HepG2 (cell line): Measurements from ENCODE around the gene SDHD. TPM values are rescaled to one million over a fixed set of nuclear protein-coding genes. Genes with fewer than 3 reads are reported as not detected.
A peak's percentile ranks its signal among the peaks of the same experiment; 100 is the strongest.

Experiments
- ARNTL ChIP-seq: sonication (generic); formaldehyde crosslinking; IDR thresholded peaks from 2 replicates; pipeline ENCODE4 v1.4.0; 2020; ENCODE audit warnings: mild to moderate bottlenecking, missing genetic modification reagents
- CERS6 ChIP-seq: sonication (generic); formaldehyde crosslinking; IDR thresholded peaks from 2 replicates; pipeline ENCODE4 v1.5.0; 2020; ENCODE audit warnings: missing genetic modification reagents
- NAIF1 ChIP-seq: sonication (generic); formaldehyde crosslinking; IDR thresholded peaks from 2 replicates; pipeline ENCODE4 v1.5.0; 2020; ENCODE audit warnings: mild to moderate bottlenecking, missing genetic modification reagents, borderline replicate concordance
- PCBP1 ChIP-seq: fragments of 200-400 bp; formaldehyde crosslinking; IDR thresholded peaks from 2 replicates; pipeline ENCODE4 v1.6.1; 2017; ENCODE audit warnings: mild to moderate bottlenecking, low read depth, low read length, borderline replicate concordance
- RFX3 ChIP-seq: IDR thresholded peaks from 2 replicates; pipeline ENCODE4 v1.6.1; 2016; ENCODE audit warnings: missing biosample characterization, missing genetic modification reagents
- SP1 ChIP-seq, 2 experiments: fragments of 450-650 bp in 1 of 2; sonication (generic) in 1 of 2; formaldehyde crosslinking in 1 of 2; IDR thresholded peaks; 2 replicates each; pipeline versions ENCODE4 v1.4.0 to v1.6.1; 2016 to 2020; ENCODE audit warnings: missing genetic modification reagents in 1 of 2
- UBTF ChIP-seq: sonication (generic); formaldehyde crosslinking; IDR thresholded peaks from 2 replicates; pipeline ENCODE4 v1.4.0; 2020; ENCODE audit warnings: mild to moderate bottlenecking, missing genetic modification reagents
- ZNF280D ChIP-seq: sonication (generic); formaldehyde crosslinking; IDR thresholded peaks from 2 replicates; pipeline ENCODE4 v1.5.1; 2020; ENCODE audit warnings: mild to moderate bottlenecking, missing genetic modification reagents
- ZNF513 ChIP-seq: sonication (generic); formaldehyde crosslinking; conservative IDR thresholded peaks from 2 replicates; pipeline ENCODE4 v1.5.0; 2020; ENCODE audit warnings: missing genetic modification reagents
- ZNF878 ChIP-seq: sonication (generic); formaldehyde crosslinking; IDR thresholded peaks from 2 replicates; pipeline ENCODE4 v1.8.1; 2023; ENCODE audit warnings: mild to moderate bottlenecking, missing genetic modification reagents, moderate library complexity
- polyA plus RNA-seq, 8 experiments: library from polyadenylated mRNA; depleted of rRNA in 3 of 8; stranded (reverse) in 7 of 8; unstranded in 1 of 8; fragments of >200 nt; fragmentation: Illumina TruSeq in 4 of 8; extraction: Trizol in 4 of 8; gene quantifications; 2 replicates each; pipeline versions ENCODE4 v1.2.1 to v1.2.3, GENCODE V29; 2011 to 2016; ENCODE audit warnings: low read depth in 4 of 8, missing spikeins in 1 of 8, mixed read lengths in 1 of 8; ENCODE audit not compliant: insufficient read depth in 1 of 8
- total RNA-seq, 5 experiments: library from RNA; depleted of rRNA; stranded (reverse); fragments of >200 nt; fragmentation: Illumina TruSeq; extraction: Trizol; gene quantifications; 2 replicates each; pipeline ENCODE4 v1.2.3, GENCODE V29; 2016; ENCODE audit warnings: low read depth in 1 of 5
- TF ChIP-seq, protein P1 (sequence below): sonication (generic); formaldehyde crosslinking; IDR thresholded peaks from 2 replicates; pipeline ENCODE4 v1.4.0; 2020; ENCODE audit warnings: missing genetic modification reagents, mild to moderate bottlenecking, borderline replicate concordance
- TF ChIP-seq, protein P2 (sequence below): sonication (generic); formaldehyde crosslinking; conservative IDR thresholded peaks from 2 replicates; pipeline ENCODE4 v1.4.0; 2020; ENCODE audit warnings: missing genetic modification reagents
- TF ChIP-seq, protein P3 (sequence below): sonication (generic); formaldehyde crosslinking; IDR thresholded peaks from 2 replicates; pipeline ENCODE4 v1.4.0; 2020; ENCODE audit warnings: mild to moderate bottlenecking, low read depth, missing genetic modification reagents

SDHD gene
- total and polyA plus RNA-seq, 2 of the 13 experiments (the other 11 are each of a cell fraction or from before 2014, with no cell fraction given) = 117 to 123 TPM

GRCh38 chr11:112086422-112087191, at the start of gene SDHD, which contains the start of gene TIMM8B (continued):
- TF ChIP-seq, protein P1, sequence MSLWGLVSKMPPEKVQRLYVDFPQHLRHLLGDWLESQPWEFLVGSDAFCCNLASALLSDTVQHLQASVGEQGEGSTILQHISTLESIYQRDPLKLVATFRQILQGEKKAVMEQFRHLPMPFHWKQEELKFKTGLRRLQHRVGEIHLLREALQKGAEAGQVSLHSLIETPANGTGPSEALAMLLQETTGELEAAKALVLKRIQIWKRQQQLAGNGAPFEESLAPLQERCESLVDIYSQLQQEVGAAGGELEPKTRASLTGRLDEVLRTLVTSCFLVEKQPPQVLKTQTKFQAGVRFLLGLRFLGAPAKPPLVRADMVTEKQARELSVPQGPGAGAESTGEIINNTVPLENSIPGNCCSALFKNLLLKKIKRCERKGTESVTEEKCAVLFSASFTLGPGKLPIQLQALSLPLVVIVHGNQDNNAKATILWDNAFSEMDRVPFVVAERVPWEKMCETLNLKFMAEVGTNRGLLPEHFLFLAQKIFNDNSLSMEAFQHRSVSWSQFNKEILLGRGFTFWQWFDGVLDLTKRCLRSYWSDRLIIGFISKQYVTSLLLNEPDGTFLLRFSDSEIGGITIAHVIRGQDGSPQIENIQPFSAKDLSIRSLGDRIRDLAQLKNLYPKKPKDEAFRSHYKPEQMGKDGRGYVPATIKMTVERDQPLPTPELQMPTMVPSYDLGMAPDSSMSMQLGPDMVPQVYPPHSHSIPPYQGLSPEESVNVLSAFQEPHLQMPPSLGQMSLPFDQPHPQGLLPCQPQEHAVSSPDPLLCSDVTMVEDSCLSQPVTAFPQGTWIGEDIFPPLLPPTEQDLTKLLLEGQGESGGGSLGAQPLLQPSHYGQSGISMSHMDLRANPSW (CRISPR knock-in tag) = peak; percentile 35; the same call in 1 of the 2 replicates
- 0 out of 2 replicates have a peak, but pooled peaks have one; percentile 67 for TF ChIP-seq PCBP1
- no peak for TF ChIP-seq RFX3 (CRISPR knock-in tag)
- no peak for TF ChIP-seq ZNF513 (CRISPR knock-in tag)
- TF ChIP-seq ARNTL (CRISPR knock-in tag) = no peak; the same call in 1 of the 2 replicates
- peak; percentile 84 for TF ChIP-seq UBTF
- TF ChIP-seq NAIF1 (CRISPR knock-in tag) = no peak
- TF ChIP-seq, protein P2, sequence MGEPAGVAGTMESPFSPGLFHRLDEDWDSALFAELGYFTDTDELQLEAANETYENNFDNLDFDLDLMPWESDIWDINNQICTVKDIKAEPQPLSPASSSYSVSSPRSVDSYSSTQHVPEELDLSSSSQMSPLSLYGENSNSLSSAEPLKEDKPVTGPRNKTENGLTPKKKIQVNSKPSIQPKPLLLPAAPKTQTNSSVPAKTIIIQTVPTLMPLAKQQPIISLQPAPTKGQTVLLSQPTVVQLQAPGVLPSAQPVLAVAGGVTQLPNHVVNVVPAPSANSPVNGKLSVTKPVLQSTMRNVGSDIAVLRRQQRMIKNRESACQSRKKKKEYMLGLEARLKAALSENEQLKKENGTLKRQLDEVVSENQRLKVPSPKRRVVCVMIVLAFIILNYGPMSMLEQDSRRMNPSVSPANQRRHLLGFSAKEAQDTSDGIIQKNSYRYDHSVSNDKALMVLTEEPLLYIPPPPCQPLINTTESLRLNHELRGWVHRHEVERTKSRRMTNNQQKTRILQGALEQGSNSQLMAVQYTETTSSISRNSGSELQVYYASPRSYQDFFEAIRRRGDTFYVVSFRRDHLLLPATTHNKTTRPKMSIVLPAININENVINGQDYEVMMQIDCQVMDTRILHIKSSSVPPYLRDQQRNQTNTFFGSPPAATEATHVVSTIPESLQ = peak; percentile 91; the same call in 1 of the 2 replicates
- no peak for TF ChIP-seq ZNF878 (CRISPR knock-in tag)
- TF ChIP-seq, protein P3, sequence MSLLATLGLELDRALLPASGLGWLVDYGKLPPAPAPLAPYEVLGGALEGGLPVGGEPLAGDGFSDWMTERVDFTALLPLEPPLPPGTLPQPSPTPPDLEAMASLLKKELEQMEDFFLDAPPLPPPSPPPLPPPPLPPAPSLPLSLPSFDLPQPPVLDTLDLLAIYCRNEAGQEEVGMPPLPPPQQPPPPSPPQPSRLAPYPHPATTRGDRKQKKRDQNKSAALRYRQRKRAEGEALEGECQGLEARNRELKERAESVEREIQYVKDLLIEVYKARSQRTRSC = no peak
- no peak for TF ChIP-seq CERS6 (CRISPR knock-in tag)
- TF ChIP-seq ZNF280D (CRISPR knock-in tag) = no peak
- no peak for TF ChIP-seq SP1 (IDR thresholded peaks at IDR 0.05)
- TF ChIP-seq SP1 (CRISPR knock-in tag; IDR thresholded peaks at IDR 0.05) = peak; percentile 60
